K562 (cell line): ENCODE data around the gene NPAS2. TPM values are rescaled to one million over a fixed set of nuclear protein-coding genes. Genes with fewer than 3 reads are reported as not detected.

Experiments
- ATAC-seq: fragments of 200-7000 bp; cut with Tn5 transposase; 3 replicates; pipeline ENCODE4 v1.9.1; 2020; ENCODE audit warnings: moderate library complexity
- BruUV-seq: library from RNA; stranded (reverse); fragments of 400-500 nt; replicated peaks from 2 replicates; lab custom pipeline; 2021; lab: Mats Ljungman, UMichigan
- CTCF ChIA-PET: fragments of 300-600 bp; formaldehyde crosslinking; extraction: SDS; loops from one replicate; lab custom pipeline; 2021; ENCODE audit warnings: low intra/inter-chr PET ratio; lab: Yijun Ruan, JAX
- POLR2A ChIA-PET: fragments of 300-600, 350-650 bp; sonication (Branson Sonifier 250); formaldehyde crosslinking; extraction: SDS; loops from one replicate; lab custom pipeline; 2021; ENCODE audit warnings: antibody characterized with exemption, inconsistent platforms; lab: Yijun Ruan, JAX
- DNase-seq, 4 experiments: peaks; one replicate each; pipeline versions ENCODE4 v3.0.0 to v3.0.0-alpha.2; 2011 to 2018; ENCODE audit warnings: low spot score in 3 of 4, mixed read lengths in 3 of 4; ENCODE audit errors: extremely low read depth in 1 of 4
- FAIRE-seq: peaks from 2 replicates; lab custom pipeline; 2011; peaks lifted over from hg19 to GRCh38; lab: Jason Lieb, UNC
- H2AFZ ChIP-seq: 2 replicates; pipeline ENCODE4 v1.6.0; 2011; ENCODE audit warnings: low read depth, low read length, control low read depth, inconsistent platforms
- H3K27ac ChIP-seq: fragments of 200-600 bp; 3 replicates; pipeline ENCODE4 v1.8.0; 2011; ENCODE audit warnings: low read depth, mild to moderate bottlenecking, control low read depth, inconsistent platforms, low read length, moderate library complexity, mixed read lengths; ENCODE audit errors: extremely low read depth
- H3K27me3 ChIP-seq, 2 experiments: fragments of 300-600 bp in 1 of 2; 2 replicates in 1 of 2; 3 replicates in 1 of 2; pipeline versions ENCODE4 v1.6.0 to v1.8.0; 2011; ENCODE audit warnings: inconsistent platforms in 2 of 2, low read length in 2 of 2, mild to moderate bottlenecking in 1 of 2, mixed read lengths in 1 of 2, moderate library complexity in 1 of 2; ENCODE audit not compliant: control insufficient read depth in 2 of 2, insufficient read depth in 2 of 2
- H3K36me3 ChIP-seq: fragments of 300-600 bp; 3 replicates; pipeline ENCODE4 v1.8.0; 2011; ENCODE audit warnings: mild to moderate bottlenecking, low read length, inconsistent platforms; ENCODE audit not compliant: control insufficient read depth, insufficient read depth
- H3K4me1 ChIP-seq, 2 experiments: fragments of 200-600 bp in 1 of 2; replicated peaks in 1 of 2; 2 replicates in 1 of 2; 3 replicates in 1 of 2; pipeline versions ENCODE4 v1.5.1 to v1.8.0; 2011; ENCODE audit warnings: inconsistent platforms in 2 of 2, low read length in 2 of 2, mild to moderate bottlenecking in 1 of 2, mixed read lengths in 1 of 2, moderate library complexity in 1 of 2; ENCODE audit not compliant: control insufficient read depth in 2 of 2, insufficient read depth in 2 of 2
- H3K4me2 ChIP-seq: 2 replicates; pipeline ENCODE4 v1.6.1; 2011; ENCODE audit warnings: low read length, control low read depth, inconsistent platforms, mixed read lengths; ENCODE audit not compliant: insufficient read depth
- H3K4me3 ChIP-seq: fragments of 200-600 bp; sonication (generic), shearing (Covaris generic); 2 replicates; pipeline ENCODE4 v1.5.1; 2016; ENCODE audit warnings: control low read depth, inconsistent platforms
- H3K79me2 ChIP-seq: fragments of 200-600 bp; 3 replicates; pipeline ENCODE4 v1.8.0; 2011; ENCODE audit warnings: low read length, inconsistent platforms; ENCODE audit not compliant: control insufficient read depth, insufficient read depth
- H3K9ac ChIP-seq, 2 experiments: 2 replicates each; pipeline versions ENCODE4 v1.6.0 to v1.6.1; 2011; ENCODE audit warnings: low read depth in 2 of 2, low read length in 2 of 2, control low read depth in 1 of 2, inconsistent platforms in 1 of 2, mild to moderate bottlenecking in 1 of 2, mixed read lengths in 1 of 2; ENCODE audit not compliant: insufficient read depth in 1 of 2
- H3K9me1 ChIP-seq: one replicate; pipeline ENCODE4 v1.6.0; 2011; ENCODE audit warnings: inconsistent platforms, mild to moderate bottlenecking, low read length, moderate library complexity; ENCODE audit not compliant: control insufficient read depth, insufficient read depth
- H3K9me3 ChIP-seq: replicated peaks from 2 replicates; pipeline ENCODE4 v1.5.1; 2011; ENCODE audit warnings: low read depth, low read length, inconsistent platforms; ENCODE audit not compliant: control insufficient read depth, insufficient read depth
- H4K20me1 ChIP-seq: replicated peaks from 2 replicates; pipeline ENCODE4 v1.6.1; 2011; ENCODE audit warnings: low read length, inconsistent platforms, mixed read lengths; ENCODE audit not compliant: control insufficient read depth, insufficient read depth
- DDX20 ChIP-seq: fragments of 450-650 bp; IDR thresholded peaks from 2 replicates; pipeline ENCODE4 v1.6.1; 2016; ENCODE audit warnings: missing genetic modification characterization, low read depth, mild to moderate bottlenecking, missing compliant biosample characterization, moderate library complexity
- ELF2 ChIP-seq: fragments of 250-450 bp; sonication (Bioruptor Pico); IDR thresholded peaks from 2 replicates; pipeline ENCODE4 v1.5.0; 2021; ENCODE audit warnings: mild to moderate bottlenecking
- FOXK2 ChIP-seq, 2 experiments: fragments of 450-650 bp; IDR thresholded peaks in 1 of 2; conservative IDR thresholded peaks in 1 of 2; 2 replicates each; pipeline ENCODE4 v1.6.1; 2016; ENCODE audit warnings: low read depth in 2 of 2, mild to moderate bottlenecking in 1 of 2
- FOXP1 ChIP-seq: sonication (generic); formaldehyde crosslinking; IDR thresholded peaks from 2 replicates; pipeline ENCODE4 v1.8.0; 2022; ENCODE audit warnings: mild to moderate bottlenecking, missing genetic modification reagents
- GABPB2 ChIP-seq: fragments of 250-450 bp; sonication (Bioruptor Pico); conservative IDR thresholded peaks from 2 replicates; pipeline ENCODE4 v1.5.1; 2021; ENCODE audit warnings: mild to moderate bottlenecking
- GTF2E2 ChIP-seq: fragments of 200-800 bp; sonication (Bioruptor generic); IDR thresholded peaks from 2 replicates; pipeline ENCODE4 v1.6.1; 2016; ENCODE audit warnings: missing genetic modification characterization, missing compliant biosample characterization
- MBD2 ChIP-seq: sonication (generic); IDR thresholded peaks from 2 replicates; pipeline ENCODE4 v1.6.1; 2016; ENCODE audit warnings: low read depth, borderline replicate concordance
- SMAD1 ChIP-seq: fragments of 150-350 bp; IDR thresholded peaks from 2 replicates; pipeline ENCODE4 v1.6.1; 2014; ENCODE audit warnings: low read length, low read depth; ENCODE audit not compliant: partially characterized antibody
- SMC3 ChIP-seq: conservative IDR thresholded peaks from 2 replicates; pipeline ENCODE4 v1.6.1; 2011; ENCODE audit warnings: low read depth, low read length, improper control_type of control experiment; ENCODE audit not compliant: insufficient read depth
- ZNF695 ChIP-seq: fragments of 450-650 bp; formaldehyde crosslinking; IDR thresholded peaks from 2 replicates; pipeline ENCODE4 v1.4.0; 2020; ENCODE audit warnings: mild to moderate bottlenecking, moderate library complexity
- WGBS: fragments of 100-300 bp; shearing (Covaris generic); methylation state at CpG from one replicate; pipeline ENCODE4 v1.1.6; 2016; ENCODE audit warnings: low coverage, mixed read lengths; ENCODE audit not compliant: insufficient coverage; ENCODE audit errors: missing lambda C conversion rate; 5-methylcytosine and 5-hydroxymethylcytosine counted together
- in situ Hi-C: fragments of 300-500 bp; cut with MboI; formaldehyde crosslinking; loops from 4 replicates; pipeline ENCODE4 v1.15.0; 2018; ENCODE audit warnings: inconsistent platforms, mixed read lengths
- intact Hi-C: fragments of 100-400 bp; cut with micrococcal nuclease; formaldehyde crosslinking; loops from 2 replicates; pipeline ENCODE4 v1.14.2; 2022
- polyA plus RNA-seq, 8 experiments: library from polyadenylated mRNA; depleted of rRNA in 4 of 8; stranded (reverse) in 5 of 8; unstranded in 3 of 8; fragments of >200 nt; fragmentation: Nextera tagmentation in 2 of 8; fragmentation: Illumina TruSeq in 1 of 8; extraction: Ambion mirVana in 2 of 8; extraction: Trizol in 1 of 8; gene quantifications; 2 replicates each; pipeline versions ENCODE4 v1.2.1 to v1.2.3, GENCODE V29; 2011 to 2014; ENCODE audit warnings: inconsistent platforms in 1 of 8, missing spikeins in 1 of 8
- total RNA-seq, 7 experiments: library from RNA; depleted of rRNA in 6 of 7; stranded (reverse); fragments of >200 nt in 6 of 7; fragmentation: Illumina TruSeq in 2 of 7; extraction: Trizol in 2 of 7; gene quantifications; 2 replicates each; pipeline versions ENCODE4 v1.2.1 to v1.2.3, GENCODE V29; 2011 to 2021; ENCODE audit warnings: low replicate concordance in 1 of 7
- TF ChIP-seq, protein P1 (sequence below): fragments of 450-650 bp; formaldehyde crosslinking; IDR thresholded peaks from 2 replicates; pipeline ENCODE4 v1.4.0; 2020; ENCODE audit warnings: mild to moderate bottlenecking, mixed read lengths
- TF ChIP-seq, protein P2 (sequence below): fragments of 450-650 bp; formaldehyde crosslinking; IDR thresholded peaks from 2 replicates; pipeline ENCODE4 v1.4.0; 2020; ENCODE audit warnings: mild to moderate bottlenecking
- TF ChIP-seq, protein P3 (sequence below): fragments of 200-400 bp; formaldehyde crosslinking; IDR thresholded peaks from 2 replicates; pipeline ENCODE4 v1.6.1; 2017; ENCODE audit warnings: mild to moderate bottlenecking, low read depth, low read length, moderate library complexity

NPAS2 gene
- total and polyA plus RNA-seq, 9 of the 15 experiments (the other 6 are each of a cell fraction or from before 2014, with no cell fraction given) = 0.06 to 0.29 (median 0.07) TPM; not detected in 5

DNA sequence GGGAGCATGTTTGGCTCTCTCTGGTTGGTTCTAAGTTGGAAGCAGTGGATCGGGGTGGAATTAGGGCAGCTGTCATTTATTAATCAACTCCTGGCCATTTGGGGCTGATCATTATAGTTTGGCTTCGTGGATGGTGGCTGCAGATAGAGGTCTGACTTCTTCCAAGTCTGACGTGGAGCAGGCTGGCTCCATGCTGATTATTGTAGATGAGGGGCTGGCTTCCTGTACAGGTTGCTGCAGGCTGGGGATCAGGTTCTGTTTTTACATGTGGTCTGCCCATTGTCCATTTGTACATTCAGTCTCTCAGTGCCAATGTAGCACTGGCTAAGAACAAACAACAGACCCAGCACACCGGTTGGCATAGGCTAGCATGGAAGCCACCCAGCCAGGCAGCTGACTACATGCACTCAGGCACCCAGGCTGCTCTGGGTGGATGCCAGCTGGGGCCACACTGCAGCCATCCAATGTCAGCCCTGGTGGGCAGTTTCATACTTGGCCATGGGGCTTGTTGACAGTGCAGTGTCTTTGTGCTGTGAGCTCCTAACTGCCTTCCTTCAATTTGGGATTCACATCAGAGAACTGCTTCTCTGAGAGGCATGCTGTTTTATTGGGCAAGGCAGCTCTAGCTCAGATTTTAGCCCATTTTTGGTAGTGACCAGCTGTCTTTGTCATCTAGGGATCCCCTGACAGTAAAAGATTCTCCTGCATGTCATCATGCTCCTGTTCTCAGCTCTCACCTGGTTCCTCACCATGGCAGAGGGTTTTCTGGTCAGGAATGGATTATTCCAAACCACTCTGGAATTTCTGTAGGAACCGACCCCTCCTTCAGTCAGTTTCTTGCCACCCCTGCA is 25.4 kb downstream of the NPAS2 start (continued):
- TF ChIP-seq, protein P1, sequence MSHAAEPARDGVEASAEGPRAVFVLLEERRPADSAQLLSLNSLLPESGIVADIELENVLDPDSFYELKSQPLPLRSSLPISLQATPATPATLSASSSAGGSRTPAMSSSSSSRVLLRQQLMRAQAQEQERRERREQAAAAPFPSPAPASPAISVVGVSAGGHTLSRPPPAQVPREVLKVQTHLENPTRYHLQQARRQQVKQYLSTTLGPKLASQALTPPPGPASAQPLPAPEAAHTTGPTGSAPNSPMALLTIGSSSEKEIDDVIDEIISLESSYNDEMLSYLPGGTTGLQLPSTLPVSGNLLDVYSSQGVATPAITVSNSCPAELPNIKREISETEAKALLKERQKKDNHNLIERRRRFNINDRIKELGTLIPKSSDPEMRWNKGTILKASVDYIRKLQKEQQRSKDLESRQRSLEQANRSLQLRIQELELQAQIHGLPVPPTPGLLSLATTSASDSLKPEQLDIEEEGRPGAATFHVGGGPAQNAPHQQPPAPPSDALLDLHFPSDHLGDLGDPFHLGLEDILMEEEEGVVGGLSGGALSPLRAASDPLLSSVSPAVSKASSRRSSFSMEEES (CRISPR knock-in tag) = no peak
- TF ChIP-seq GABPB2 (CRISPR knock-in tag) = no peak
- TF ChIP-seq, protein P2, sequence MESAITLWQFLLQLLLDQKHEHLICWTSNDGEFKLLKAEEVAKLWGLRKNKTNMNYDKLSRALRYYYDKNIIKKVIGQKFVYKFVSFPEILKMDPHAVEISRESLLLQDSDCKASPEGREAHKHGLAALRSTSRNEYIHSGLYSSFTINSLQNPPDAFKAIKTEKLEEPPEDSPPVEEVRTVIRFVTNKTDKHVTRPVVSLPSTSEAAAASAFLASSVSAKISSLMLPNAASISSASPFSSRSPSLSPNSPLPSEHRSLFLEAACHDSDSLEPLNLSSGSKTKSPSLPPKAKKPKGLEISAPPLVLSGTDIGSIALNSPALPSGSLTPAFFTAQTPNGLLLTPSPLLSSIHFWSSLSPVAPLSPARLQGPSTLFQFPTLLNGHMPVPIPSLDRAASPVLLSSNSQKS = no peak

DNA sequence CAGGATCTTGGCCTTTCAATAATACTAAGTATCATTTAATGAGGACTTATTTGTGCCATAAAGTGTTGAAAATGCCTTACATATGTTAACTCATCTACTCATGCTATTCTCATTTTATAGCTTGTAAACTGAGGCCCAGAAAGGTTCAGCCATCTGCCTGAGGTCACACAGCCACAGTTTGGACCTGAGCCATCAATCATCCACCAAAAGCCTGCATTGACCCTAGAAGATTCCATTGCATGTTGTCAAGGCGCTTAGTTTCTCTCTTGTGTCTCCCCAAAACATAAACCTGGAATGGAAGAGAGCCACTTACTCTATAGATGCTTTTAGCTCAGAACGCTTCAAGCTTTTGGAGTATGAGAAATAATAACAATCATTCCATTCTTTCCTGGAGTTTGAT is 26.8 kb downstream of the NPAS2 start:
- WGBS = 0% methylated on average over 2 of the region's 2 CpGs
- intact Hi-C loops = no loop called here
- Histone ChIP-seq H3K36me3 (no peaks in the 10 kb centered on the region), H3K4me2 (no peak overlapping the region), H4K20me1 (no peaks in the 10 kb centered on the region), H3K27me3 (peaks cover 8 to 31% of the 10 kb centered on the region in 2 experiments; a peak in 4 of 5 replicates), H2AFZ (no peak overlapping the region), H3K27ac (no peak overlapping the region), H3K9me1 (no peaks in the 10 kb centered on the region), H3K4me1 (no peaks in the 10 kb centered on the region), H3K9me3 (no peaks in the 10 kb centered on the region), H3K79me2 (no peaks in the 10 kb centered on the region), H3K9ac (no peak overlapping the region), H3K4me3 (no peak overlapping the region)
- CTCF ChIA-PET = no interaction called here
- DNase-seq (no peak), FAIRE-seq (no peak), ATAC-seq (no peak)
- no TSS peak for BruUV-seq
- in situ Hi-C loops = no loop called here
- POLR2A ChIA-PET = no interaction called here
- no peak for TF ChIP-seq ZNF695
- TF ChIP-seq GTF2E2 (tag) = no peak
- TF ChIP-seq ELF2 = no peak
- TF ChIP-seq SMC3 = no peak
- TF ChIP-seq DDX20 (tag) = no peak
- no peak for TF ChIP-seq SMAD1
- TF ChIP-seq, protein P3, sequence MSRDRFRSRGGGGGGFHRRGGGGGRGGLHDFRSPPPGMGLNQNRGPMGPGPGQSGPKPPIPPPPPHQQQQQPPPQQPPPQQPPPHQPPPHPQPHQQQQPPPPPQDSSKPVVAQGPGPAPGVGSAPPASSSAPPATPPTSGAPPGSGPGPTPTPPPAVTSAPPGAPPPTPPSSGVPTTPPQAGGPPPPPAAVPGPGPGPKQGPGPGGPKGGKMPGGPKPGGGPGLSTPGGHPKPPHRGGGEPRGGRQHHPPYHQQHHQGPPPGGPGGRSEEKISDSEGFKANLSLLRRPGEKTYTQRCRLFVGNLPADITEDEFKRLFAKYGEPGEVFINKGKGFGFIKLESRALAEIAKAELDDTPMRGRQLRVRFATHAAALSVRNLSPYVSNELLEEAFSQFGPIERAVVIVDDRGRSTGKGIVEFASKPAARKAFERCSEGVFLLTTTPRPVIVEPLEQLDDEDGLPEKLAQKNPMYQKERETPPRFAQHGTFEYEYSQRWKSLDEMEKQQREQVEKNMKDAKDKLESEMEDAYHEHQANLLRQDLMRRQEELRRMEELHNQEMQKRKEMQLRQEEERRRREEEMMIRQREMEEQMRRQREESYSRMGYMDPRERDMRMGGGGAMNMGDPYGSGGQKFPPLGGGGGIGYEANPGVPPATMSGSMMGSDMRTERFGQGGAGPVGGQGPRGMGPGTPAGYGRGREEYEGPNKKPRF = no peak
- TF ChIP-seq FOXK2 (conservative IDR thresholded peaks at IDR 0.05 in 1 of 2, IDR thresholded peaks at IDR 0.05 in 1 of 2; ENCODE audit: low read depth in 2 of 2) = no peak
- no peak for TF ChIP-seq FOXP1 (CRISPR knock-in tag)
- no peak for TF ChIP-seq MBD2
